SH-SY5Y (cell line): ENCODE results near the gene NKD2.

Experiments used
- GATA2 ChIP-seq: IDR thresholded peaks from 2 replicates; pipeline ENCODE4 v1.6.1; 2011; ENCODE audit warnings: mild to moderate bottlenecking, low read depth, low read length
- GATA3 ChIP-seq: IDR thresholded peaks from 2 replicates; pipeline ENCODE4 v1.6.1; 2011; ENCODE audit warnings: low read depth, mild to moderate bottlenecking, low read length, moderate library complexity

NKD2 gene

GRCh38 chr5:1008451-1009358 lies at the start of gene NKD2:
Gene NKD2, plus strand, starts transcription at chr5:1008802. Its CDS starts 256 bp downstream, at chr5:1009058.
- TF ChIP-seq GATA3 (no peak), GATA2 (no peak)

GRCh38 chr5:959581-960531 lies 48.7 kb upstream of the NKD2 start:
- TF ChIP-seq GATA2 (no peak), GATA3 (no peak)

GRCh38 chr5:960551-960950 lies 48.1 kb upstream of the NKD2 start:
- TF ChIP-seq GATA2: no peak
- TF ChIP-seq GATA3: no peak

DNA sequence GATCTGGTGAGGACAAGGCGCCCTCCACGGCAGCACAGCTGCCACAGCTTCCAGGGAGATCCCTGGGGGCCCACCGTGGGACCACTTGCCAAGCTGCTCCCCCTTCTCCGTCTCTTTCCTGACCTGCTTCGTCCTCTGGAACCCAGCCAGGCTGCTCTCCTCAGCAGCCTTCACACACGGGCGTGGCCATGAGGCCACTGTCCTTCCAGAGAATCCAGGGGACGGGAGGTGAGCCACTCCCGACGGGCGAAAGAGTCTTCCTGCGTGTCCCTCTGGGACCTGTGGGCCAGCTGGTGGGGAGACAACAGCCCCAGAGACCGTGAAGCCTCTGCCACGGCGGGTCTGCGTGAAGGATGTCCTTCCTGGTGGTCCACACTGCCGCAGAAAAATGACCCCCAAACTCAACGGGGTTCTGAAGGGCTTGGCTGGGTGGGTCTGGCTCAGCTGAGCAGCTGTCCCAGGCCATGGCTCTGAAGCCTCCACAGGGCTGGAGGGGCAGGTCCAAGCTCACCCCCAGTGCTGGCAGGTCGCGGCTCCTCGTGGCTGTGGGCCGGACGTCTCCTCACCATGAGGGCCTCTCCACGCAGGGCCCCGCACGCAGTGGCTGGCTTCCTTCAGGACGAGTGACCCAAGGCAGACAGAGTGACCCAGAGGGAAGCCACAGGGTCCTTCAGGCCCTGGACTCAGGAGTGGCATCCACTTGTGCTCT lies 47.4 kb upstream of the NKD2 start:
- no peak for TF ChIP-seq GATA2
- TF ChIP-seq GATA3: no peak

DNA sequence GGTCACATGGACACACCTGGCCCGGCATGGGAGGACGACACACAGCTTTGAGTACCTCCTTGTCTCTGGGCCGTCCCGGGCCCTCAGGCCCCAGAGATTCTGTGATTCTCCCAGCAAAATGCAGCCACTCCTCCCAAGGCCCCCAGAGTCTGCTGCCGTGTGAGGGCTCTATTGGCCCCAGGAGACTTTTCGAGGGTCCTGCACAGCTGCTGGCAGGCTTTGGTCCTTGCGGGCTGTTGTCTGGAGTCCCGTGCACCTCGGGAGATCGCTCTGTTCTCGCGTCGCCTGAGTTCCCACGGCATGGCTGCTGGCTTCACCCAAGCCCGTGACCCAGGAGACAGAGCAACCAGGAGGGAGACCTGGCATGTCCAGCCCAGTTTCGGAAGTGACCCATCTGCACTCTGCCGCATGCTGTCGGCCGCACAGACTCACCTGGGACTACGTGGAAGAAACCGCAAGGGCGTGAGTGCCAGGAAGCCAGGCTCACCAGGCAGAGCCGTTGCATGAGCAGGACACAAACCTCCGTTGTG lies 46.8 kb upstream of the NKD2 start:
- no peak for TF ChIP-seq GATA2
- TF ChIP-seq GATA3: no peak

- TF ChIP-seq GATA2 (no peak), GATA3 (no peak)
Observed at GRCh38 chr5:962386-962785, 46.2 kb upstream of the NKD2 start.

DNA sequence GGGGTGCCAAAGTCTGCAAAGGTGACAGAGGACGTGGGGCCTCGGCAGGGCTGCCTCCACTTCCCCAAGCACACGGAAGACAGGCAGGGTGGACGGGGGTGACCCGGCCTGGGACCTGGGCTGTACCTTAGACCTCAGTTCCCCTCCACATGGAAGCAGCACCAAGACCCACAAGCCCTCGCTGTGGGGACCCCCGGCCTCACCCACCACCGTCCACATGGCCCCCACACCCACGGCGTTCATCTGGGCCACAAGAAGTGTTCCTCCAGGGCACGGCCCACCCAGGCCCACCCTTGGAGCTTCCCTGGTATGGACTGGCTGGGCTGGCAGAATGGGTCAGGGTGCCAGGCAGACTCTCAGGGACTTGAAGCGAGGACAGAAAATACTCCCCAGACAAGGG lies 45.8 kb upstream of the NKD2 start:
- TF ChIP-seq GATA3: no peak
- TF ChIP-seq GATA2: no peak

DNA sequence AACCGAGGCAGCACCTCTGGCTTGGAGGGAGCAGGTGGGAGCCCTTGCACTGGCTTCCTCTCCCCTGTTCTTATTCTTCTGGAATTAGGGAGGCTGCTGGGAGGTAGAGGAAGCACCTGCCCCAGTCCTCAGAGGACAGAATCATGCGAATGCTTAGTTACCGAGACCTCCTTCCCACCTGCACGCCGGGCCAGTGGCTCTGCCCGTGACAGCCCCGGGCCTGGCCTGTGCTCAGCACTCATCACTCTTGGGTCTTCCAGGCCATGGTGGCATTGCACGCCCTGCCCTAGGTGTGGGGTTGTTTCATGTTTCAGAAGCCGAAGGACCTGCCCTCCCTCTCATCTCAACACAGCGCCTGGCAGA lies 45.3 kb upstream of the NKD2 start:
- no peak for TF ChIP-seq GATA3
- TF ChIP-seq GATA2: no peak

DNA sequence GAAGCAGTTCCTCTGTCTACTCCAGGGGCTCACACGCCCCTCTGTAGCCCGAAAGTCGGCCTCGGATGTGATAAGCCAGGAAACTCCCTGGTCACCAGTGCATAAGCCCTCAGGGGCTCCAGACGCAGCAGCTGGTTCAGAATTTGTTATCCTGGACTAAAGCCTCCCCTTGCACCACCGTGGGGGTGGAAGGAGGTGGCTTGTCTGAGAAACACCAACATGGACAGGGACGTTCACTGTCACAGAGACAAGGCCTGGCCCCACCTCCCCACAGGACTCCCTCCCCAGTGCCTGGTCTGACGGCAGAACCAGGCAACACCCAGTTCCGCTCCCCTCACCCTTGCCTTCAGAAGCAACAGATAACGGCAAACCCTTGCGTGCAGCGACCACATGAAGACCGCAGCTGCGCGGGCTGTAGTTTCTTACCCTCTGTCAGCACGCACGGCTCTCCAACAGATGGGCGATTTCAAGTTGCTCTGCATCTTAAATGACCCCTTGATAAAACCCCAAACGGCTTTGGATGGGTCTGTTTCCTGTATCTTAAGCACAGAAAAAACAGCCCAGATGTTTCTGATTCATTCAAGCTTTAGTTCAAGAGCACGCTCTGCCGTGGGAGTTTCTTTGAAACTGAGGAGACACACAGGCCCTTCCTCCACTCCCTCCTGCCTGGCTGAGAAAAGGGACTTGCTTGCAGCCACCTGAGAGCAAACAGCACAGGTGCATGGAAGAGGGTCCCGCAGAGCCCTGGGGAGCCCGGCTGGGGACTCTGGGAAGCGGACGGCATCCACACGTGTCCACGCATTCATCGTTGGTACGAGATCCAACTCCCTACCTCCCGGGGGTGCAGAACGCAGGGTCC lies 44.7 kb upstream of the NKD2 start:
- TF ChIP-seq GATA2: peak; percentile 37
- no peak for TF ChIP-seq GATA3

DNA sequence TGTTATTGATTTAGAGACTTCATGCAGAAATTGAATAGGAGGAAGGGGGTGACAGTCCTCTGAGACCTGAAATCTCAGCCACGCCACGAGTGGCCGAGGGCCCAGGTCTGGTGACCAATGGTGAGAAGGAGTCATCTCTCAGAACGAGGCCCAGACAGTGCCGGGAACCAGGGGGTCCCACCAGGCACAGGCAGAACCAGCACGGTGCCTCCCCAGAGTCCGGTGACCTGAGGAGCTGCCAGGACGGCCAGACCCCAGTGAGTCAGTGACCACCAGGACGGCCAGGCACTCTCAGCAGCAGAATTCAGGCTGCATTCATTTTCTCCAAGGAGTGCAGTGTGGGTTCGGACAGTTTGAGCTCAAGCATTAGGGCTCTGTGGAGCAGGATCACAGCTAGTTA lies 43.8 kb upstream of the NKD2 start:
- TF ChIP-seq GATA2: no peak
- TF ChIP-seq GATA3: no peak

DNA sequence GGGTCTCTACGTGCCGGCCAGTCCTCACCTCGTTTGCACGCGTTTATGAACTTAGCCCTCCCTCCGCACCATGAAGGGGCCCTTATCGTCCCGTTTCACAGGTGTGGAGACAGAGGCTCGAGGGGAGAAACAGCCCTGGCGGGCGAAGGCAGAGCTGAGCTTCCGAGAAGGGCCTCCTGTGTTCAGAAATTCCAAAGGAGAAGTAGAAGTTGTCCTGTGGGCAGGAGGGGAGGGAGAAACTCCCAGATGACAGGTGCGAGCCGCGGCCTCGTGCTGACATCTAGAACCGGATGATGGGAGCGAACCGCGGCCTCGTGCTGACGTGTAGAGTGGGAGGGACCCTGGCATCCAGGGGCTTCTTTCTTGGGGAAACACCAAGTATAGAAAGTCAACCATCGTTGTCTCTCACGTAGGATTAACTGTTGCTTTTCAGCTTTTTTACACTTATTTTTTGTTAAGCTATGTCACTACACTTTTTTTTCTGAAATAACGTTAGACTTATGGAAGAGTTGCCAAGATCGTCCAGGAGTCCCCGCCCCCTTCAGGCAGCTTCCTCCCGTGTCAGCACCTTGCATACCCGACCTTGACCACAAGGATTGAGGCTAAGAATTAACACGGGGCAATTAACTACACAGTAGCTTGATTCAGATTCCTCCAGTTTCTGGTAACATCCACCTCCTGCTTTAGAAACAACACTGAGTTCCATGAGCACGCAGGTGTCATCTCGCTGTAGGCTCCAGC lies 42.8 kb upstream of the NKD2 start:
- no peak for TF ChIP-seq GATA3
- no peak for TF ChIP-seq GATA2

DNA sequence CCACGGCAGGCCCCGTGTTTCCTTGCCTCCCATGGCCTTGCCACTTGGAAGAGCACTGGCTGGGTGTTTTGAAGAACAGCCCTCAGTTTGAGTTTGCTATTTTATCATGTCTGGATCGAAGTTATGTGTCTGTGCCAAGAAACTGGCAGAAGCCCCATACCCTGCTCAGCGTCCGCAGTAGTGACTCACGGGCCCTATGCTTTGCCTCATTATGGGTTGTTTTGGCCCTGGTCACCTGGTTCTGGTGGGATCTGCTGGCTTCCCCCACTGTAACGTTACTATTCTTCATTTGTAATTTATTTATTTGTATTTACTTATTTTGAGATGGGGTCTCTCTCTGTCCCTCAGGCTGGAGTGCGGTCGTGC lies 42.3 kb upstream of the NKD2 start:
- TF ChIP-seq GATA2: no peak
- TF ChIP-seq GATA3: no peak

DNA sequence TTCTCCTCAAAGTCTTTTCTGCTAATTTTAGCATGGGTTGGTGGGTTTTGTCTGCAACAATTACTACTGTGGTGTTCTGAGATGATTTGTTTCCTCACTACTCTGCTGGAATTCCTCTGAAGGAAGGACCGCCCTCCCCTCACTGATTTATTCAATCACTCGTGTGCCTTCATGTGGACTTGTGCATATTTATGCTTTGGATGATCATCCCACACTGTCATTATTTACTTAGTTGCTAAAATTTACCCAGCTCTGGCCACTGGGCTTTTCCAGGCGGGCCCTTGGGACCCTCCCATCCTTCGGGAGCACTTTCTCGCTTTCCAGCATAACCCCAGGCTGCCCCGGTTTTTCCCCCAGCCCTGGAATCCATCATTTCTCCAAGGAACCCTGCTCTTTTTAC lies 41.7 kb upstream of the NKD2 start:
- TF ChIP-seq GATA3 (no peak), GATA2 (no peak)
